Adipose tissue (tissue), 3 donors: Measurements from ENCODE around the gene KLHL17. TPM values are rescaled to one million over a fixed set of nuclear protein-coding genes. Genes with fewer than 3 reads are reported as not detected.
"Not testable (repeated sequence)": the region's sequence is repeated elsewhere in the genome, so short reads cannot be mapped to it uniquely, and the experiment has no call there.

ENCODE experiments used
- H3K27ac ChIP-seq: one replicate; pipeline ENCODE4 v1.5.1; 2013; ENCODE audit warnings: low read depth, low read length
- WGBS, 3 donors: extraction: QIAGEN DNeasy Blood & Tissue Kit; methylation state at CpG; one replicate each; pipeline ENCODE4 v1.1.7; 2013; 5-methylcytosine and 5-hydroxymethylcytosine counted together
- polyA plus RNA-seq, 3 donors: library from polyadenylated mRNA; stranded (reverse); fragments of 200-250 nt; gene quantifications; one replicate each; pipeline ENCODE4 v1.2.3, GENCODE V29; 2013
- donor health status: healthy with polysubstance abuse.
- donor health status: Bipolar disorder and iron deficiency.
- donor health status: healthy.

KLHL17 gene
- polyA plus RNA-seq, 3 donors = 5.9 to 10.6 (median 6.3) TPM

DNA sequence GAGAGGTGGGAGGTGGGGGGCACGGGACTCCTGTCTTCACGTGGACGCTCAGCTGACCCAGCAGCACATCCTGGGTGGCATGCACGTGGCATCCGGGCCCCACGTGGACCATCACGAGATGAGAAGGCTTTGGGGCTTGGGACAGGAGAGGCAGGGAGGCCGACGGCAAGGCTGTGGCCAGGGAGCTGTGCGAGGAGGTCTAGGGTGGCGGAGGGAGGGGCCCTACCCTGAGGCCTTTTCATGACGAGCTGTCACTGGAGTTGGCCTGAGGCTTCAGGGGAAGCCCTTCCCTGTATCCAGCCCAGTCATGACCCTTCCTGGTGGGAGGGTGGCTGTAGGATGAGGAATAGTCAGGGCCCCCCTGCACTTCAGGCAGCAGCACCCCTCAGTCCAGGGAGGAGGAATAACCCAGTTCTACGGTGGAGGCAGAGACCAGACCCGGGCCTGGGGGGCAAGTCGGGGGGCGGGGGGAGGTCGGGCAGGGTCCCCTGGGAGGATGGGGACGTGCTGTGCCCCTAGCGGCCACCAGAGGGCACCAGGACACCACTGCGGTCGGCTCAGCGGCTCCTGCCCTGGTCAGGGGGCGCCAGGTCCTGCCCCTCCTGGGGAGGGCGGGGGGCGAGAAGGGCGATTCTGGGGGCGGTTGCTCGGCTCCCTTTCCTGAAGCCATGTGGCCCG lies 23.6 kb downstream of the KLHL17 start:
- H3K27ac ChIP-seq = no peak overlapping the region
- WGBS, 3 donors = 15 to 20% (median 19%) methylated on average over 28 to 29 of the region's 29 CpGs

DNA sequence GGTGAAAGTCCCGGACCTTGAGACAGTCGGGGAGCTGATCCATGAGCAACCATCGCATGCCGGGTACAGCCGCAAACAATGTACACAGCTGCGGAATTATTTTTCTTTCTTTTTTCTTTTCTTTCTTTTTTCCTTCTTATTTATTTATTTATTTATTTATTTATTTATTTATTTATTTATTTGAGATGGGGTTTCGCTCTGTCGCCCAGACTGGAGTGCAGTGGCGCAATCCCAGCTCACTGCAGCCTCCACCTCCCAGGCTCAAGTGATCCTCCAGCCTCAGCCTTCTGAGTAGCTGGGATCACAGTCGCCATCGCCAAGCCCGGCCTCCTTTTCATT lies 24.1 kb downstream of the KLHL17 start:
- WGBS, 3 donors = 51 to 61% (median 55%) methylated on average over 12 of the region's 12 CpGs
- no peak overlapping the region for H3K27ac ChIP-seq

DNA sequence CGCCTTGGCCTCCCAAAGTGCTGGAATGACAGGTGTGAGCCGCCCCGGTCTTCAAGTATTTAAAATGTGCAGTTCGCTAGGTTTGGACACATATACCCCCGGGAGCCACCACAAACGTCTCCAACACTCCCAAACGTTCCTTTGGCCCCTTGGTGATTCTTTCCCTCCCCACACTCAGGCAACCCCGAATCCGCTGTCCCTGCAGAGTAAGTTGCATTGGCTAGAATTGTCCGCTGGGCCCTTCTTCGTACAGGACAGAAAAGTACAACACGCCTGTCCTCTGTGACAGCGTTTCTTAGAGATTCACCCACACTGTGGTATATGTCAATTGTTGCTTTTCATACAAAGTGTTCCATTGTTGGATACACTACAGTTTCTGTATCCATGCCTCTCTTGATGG lies 24.7 kb downstream of the KLHL17 start:
- H3K27ac ChIP-seq = no peak overlapping the region
- WGBS, 3 donors = 73 to 79% (median 78%) methylated on average over 13 of the region's 13 CpGs

DNA sequence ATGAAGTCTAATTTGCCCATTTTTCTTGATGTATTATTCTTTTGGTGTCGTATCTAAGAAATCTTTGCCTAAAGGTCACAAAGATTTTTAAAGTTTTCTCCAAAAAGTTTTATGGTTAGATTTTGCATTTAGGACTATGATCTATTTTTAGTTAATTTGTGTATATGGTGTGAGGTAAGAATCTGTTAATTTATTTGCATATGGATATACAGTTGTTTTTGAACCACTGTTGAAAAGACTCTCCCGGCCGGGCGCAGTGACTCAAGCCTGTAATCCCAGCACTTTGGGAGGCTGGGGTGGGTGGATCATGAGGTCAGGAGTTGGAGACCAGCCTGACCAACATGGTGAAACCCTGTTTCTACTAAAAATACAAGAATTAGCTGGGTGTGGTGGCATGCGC lies 27.7 kb downstream of the KLHL17 start:
- 83 to 92% (median 84%) methylated on average over 5 of the region's 5 CpGs for WGBS, 3 donors
- H3K27ac ChIP-seq = not testable (repeated sequence)

DNA sequence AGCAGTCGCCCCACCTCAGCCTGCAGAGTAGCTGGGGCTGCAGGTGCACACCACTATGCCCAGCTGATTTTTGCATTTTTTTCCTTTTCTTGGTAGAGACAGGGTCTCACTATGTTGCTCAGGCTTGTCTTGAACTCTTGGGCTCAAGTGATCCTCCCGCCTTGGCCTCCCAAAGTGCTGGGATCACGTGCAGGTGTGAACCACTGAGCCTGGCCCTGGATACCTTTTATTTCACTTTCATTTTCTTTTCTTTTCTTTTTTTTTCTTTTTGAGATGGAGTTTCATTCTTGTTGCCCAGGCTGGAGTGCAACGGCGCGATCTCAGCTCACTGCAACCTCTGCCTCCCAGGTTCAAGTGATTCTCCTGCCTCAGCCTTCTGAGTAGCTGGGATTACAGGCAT lies 30.9 kb downstream of the KLHL17 start:
- not testable (repeated sequence) for H3K27ac ChIP-seq
- WGBS, 3 donors = 90 to 95% (median 93%) methylated on average over 6 of the region's 6 CpGs

DNA sequence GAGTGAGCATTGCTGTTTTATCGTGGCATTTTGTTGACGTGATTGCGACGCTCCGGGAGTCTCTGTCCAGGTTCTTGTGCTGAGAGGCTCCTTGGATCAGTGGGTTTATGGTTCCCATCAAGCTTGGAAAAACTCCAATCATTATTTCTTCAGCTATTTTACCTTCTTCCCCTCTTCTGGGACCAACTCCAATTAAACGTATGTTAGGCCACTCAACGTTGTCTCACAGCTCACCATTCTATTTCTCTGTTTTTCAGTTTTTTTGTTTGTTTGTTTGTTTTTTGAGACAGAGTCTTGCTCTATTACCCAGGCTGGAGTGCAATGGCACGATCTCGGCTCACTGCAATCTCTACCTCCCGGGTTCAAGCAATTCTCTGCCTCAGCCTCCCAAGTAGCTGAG lies 31.5 kb downstream of the KLHL17 start:
- WGBS, 3 donors = 96% methylated on average over 10 of the region's 10 CpGs
- H3K27ac ChIP-seq = no peak overlapping the region

DNA sequence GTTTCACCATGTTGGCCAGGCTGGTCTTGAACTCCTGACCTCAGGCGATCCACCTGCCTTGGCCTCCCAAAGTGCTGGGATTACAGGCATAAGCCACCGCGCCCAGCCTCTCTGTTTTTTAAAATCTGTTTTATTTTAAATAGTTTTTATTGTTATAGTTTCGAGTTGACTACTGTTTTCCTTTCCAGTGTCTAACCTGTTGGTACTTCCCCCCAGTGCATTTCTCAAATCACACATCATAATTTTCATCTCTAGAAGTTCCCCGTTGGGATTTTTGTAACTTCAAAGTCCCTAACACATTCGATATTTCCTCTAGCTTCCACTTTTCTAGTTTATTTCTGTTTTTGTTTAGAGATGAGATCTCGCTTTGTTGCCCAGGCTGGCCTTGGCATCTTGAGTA lies 32.0 kb downstream of the KLHL17 start:
- WGBS, 3 donors = 89 to 94% (median 93%) methylated on average over 7 of the region's 7 CpGs
- no peak overlapping the region for H3K27ac ChIP-seq

DNA sequence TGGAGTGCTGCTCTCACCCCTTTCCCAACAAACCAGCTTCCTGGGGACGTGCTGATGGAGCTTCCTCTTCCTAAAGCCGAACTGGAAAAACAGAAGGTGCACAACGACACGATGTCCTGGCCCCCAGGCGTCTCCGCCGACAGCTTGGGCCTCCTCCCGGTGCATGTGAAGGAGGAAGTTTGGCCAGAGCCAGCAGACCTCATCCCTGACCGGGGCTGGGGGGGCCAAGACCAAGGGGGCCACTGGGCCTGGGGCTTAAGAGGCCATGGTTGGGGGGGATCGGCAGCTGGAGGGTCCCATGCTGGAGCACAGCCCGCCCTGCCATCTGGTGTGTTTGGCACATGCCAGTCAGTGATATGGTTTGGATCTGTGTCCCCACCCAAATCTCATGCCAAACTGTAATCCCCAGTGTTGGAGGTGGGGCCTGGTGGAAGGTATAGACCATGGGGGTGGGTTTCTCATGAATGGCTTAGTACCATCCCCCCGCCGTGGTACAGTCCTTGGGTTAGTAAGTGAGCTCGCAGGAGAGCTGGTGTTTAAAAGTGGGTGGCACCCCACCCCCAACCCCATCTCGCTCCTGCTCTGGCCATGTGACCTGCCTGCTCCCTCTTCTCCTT lies 33.1 kb downstream of the KLHL17 start:
- H3K27ac ChIP-seq = no peak overlapping the region
- 71 to 77% (median 72%) methylated on average over 15 of the region's 15 CpGs for WGBS, 3 donors

DNA sequence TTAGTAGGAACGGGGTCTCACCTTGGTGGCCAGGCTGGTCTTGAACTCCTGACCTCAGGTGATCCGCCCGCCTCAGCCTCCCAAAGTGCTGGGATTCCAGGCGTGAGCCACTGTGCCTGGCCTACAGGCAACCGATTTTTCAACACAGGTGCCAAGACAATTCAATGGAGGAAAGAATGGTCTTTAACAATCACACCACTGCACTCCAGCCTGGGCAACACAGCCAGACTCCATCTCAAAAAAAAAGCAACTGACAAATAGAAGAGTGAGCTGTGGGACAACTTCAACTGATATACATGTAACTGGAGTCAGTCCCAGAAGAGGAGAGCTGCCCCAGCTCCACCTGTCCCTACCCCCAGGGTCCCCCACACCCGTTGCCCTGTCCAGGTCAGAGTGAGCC lies 34.2 kb downstream of the KLHL17 start:
- 81 to 84% (median 84%) methylated on average over 6 of the region's 6 CpGs for WGBS, 3 donors
- not testable (repeated sequence) for H3K27ac ChIP-seq

DNA sequence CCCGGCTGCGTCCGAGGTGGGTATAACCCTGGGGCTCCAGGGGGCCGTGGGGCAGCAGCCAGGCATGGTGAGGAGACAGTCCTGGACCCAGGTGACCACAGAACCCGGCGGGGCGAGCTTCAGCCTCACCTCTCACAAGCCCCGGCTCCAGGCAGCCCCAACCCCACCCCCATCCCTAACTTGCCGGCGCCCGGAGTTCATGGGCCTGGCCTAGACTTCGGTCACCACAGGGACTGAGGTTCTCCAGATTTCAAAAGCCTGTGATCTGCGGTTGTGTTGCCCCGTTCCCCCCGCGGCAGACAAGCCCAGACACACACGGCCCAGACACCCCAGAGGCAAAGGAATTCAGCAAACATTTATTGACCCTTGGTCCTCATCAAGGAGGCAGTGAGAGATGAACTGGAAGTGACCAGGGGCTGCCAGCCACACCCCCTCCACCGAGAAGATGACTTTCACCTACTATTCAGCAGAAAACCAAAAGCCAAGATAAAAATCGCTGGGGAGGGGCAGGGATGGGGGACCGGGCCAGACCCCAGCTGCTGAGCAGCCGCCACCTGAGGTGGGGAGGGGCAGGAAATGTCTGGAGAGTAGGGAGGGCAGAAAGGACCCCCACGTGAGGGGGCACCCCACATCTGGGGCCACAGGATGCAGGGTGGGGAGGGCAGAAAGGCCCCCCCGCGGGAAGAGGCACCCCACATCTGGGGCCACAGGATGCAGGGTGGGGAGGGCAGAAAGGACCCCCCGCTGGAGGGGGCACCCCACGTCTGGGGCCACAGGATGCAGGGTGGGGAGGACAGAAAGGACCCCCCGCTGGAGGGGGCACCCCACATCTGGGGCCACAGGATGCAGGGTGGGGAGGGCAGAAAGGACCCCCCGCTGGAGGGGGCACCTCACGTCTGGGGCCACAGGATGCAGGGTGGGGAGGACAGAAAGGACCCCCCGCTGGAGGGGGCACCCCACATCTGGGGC lies 35.6 kb downstream of the KLHL17 start:
- 32 to 43% (median 33%) methylated on average over 24 to 30 of the region's 30 CpGs for WGBS, 3 donors
- H3K27ac ChIP-seq = no peak overlapping the region

DNA sequence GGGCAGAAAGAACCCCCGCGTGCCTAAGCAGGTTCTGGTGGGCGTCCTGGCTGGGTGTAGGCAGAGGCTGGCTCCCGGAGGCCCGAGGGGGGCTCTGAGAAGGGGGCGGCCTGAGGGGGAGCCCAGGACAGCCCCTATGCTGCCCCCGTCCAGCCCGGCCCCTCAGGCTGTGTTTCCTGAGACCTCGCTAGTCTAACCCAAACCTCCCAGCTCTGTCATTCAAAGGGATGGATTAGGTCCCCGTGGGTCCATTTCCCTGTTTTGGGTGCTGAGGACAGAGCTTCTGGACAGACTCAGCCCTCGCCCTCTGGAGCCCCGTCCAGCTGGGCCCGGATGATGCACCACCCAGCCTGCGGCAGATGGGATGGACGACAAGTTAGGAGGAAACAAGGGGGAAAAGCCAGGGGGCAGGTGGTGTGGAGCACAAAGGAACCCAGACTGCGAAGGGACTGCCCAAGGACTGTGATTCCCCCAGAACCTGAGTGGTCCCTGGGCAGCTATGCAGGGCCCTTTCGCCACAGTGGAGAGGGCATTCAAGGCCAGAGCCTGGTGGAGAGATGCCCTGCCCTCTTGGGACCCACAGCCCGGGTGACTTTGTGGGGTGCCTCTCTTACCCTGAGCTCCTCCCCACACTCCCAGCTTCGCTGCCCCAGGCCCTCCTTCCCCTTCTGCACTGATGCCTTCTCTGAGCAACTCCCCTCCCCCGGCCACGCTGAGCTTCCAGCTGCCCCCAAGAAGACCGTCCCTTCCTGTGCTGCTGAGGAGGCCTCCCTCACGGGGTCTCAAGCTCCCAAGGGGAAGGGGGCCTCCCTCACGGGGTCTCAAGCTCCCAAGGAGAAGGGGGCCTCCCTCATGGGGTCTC lies 36.7 kb downstream of the KLHL17 start:
- 59 to 64% (median 64%) methylated on average over 23 to 24 of the region's 24 CpGs for WGBS, 3 donors
- H3K27ac ChIP-seq = no peak overlapping the region

DNA sequence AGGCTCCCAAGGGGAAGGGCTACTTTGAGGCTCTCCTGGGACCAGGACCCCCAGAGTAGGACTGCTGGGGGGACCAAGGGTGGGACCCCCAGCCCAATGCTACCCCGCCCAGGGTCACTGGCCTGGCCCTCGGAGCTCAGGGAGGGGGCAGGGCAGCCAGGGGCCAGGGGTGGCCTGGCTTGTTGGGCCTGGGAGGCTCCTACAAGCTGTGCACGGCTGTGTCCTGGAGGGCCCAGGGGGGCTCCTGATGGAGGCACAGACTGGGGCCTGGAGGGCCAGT lies 37.3 kb downstream of the KLHL17 start:
- 58 to 69% (median 67%) methylated on average over 2 to 3 of the region's 3 CpGs for WGBS, 3 donors
- H3K27ac ChIP-seq = no peak overlapping the region

DNA sequence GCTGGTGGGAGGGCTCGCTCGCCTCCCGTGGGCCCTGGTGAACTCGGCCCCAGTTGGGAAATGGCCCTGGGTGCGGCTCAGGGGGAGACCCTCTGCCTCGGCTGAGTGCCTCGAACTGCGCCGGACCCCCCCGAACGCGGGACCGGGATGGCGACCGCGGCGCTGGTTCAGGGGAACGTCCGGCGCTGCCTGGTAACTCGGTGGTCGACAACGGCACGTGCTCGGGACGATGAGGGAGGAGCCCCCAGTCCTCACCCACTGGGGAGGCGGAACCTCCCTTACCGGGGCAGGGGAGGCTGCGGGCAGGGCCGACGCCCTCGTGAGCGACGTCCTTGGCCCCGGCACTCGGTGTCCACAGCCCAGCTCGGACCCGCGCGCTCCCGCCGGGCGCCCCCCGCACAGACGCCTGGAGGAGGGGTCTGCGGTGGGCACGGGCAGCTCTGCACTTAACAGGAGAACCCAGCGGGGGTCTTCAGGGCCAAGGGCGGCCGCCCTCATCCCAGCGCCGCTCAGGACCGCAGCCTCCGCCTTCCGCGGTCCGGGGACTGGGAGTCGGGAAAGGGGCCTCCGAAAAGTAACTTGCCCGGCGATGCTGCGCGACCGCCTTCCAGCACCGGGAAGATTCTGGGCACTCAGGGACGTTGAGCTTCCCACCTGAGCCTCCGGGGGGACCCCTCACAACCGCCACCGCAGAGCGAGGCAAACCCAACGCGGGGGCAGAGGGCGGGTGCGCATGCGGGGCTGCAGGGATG lies 37.8 kb downstream of the KLHL17 start:
- 19 to 26% (median 23%) methylated on average over 47 to 75 of the region's 75 CpGs for WGBS, 3 donors
- no peak overlapping the region for H3K27ac ChIP-seq

DNA sequence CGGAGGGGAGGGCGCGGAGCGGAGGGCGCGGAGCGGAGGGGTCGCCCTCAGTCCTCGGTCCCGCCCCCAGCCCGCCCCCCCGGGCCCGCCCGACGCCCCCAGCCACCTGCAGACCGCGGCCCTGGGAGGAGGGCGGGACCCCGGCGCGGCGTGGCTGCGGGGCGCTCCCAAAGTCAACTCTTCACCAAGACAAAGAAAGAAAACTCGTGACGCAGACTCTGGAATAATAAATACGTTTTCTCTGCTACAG lies 38.3 kb downstream of the KLHL17 start:
- no peak overlapping the region for H3K27ac ChIP-seq
- 0 to 8% (median 3%) methylated on average over 8 to 26 of the region's 27 CpGs for WGBS, 3 donors

DNA sequence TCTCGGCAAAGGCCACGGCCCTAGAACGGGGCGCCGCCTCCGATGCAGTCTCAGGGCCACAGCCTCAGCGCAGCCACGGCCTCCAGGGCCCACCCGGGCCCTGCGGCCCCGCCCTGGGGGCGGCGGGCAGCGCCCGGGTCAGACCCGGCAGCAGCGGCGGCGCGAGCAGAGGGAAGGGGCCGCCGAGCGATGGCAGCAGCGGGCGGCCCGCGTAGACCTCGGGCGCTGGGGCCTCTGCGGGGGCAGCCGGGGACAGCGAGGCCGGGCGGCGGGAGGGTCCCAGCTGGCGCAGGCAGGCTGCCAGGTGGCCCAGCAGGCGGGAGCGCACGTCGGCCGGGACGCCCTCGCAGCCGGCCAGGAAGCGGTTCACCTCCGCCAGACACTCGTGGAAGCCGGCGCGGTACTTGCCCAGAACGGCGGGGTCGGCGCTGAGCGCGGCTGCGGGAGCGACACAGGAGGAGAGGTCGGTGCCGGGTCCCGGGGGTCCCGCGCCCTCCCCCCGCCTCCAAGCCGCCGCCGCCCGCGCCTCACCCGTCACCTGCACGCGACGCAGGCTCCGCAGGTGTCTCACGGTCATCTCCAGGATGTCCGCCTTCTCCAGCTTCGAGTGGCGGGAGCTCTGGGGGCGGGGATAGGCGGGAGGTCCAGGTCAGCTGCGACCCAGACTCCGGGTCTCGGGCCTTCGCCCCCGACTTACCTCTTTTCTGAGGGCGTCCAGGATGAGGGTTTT lies 38.8 kb downstream of the KLHL17 start:
- WGBS, 3 donors = 0 to 1% (median 1%) methylated on average over 53 to 86 of the region's 86 CpGs
- no peak overlapping the region for H3K27ac ChIP-seq

DNA sequence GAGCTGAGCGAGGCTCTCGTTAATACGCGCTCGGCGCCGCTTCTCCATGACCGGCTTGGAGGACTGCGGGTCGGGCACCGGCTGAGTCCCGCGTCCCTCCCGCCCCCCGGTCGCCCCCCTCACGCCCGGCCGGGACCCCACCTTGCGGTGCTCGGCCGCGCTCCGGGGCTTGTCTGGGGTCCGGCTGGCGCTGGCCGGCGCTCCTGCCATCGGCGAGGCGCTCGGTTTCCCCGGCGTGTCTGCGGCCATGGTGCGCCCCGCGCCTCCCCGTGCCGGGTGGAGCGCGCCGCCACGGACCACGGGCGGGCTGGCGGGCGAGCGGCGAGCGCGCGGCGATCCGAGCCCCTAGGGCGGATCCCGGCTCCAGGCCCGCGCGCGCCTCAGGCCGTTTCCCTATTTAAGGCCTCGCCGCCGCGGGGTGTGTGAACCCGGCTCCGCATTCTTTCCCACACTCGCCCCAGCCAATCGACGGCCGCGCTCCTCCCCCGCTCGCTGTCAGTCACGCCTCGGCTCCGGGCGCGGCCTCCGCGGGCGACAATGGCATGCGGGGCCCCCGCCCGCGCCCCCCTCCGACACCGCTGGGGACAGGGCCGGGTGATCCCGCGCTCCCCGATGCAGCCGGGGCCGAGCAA lies 39.5 kb downstream of the KLHL17 start, which contains the start of gene HES4:
TSS of gene HES4 (minus strand) at position 373 of the 632 bp plus-strand sequence. CDS start at position 249, 124 bp downstream.
- no peak within 1 kb of the TSS for H3K27ac ChIP-seq
- 0 to 1% (median 1%) methylated on average over 52 to 94 of the region's 95 CpGs for WGBS, 3 donors
